AG08395 (cell line): ENCODE measurements around the gene KLRK1.
"Not testable (repeated sequence)": the region's sequence is repeated elsewhere in the genome, so short reads cannot be mapped to it uniquely, and the experiment has no call there.

Source experiments
- DNase-seq: peaks from one replicate; pipeline ENCODE4 v3.0.0; 2012; ENCODE audit warnings: mixed read lengths, low spot score

The KLRK1 gene

GRCh38 chr12:10389904-10390303 is at the start of gene KLRK1:
TSS of gene KLRK1 (minus strand) at chr12:10390041. CDS start at chr12:10388810, 1,231 bp downstream.
- no peak for DNase-seq

GRCh38 chr12:10437601-10438000 is 47.8 kb upstream of the KLRK1 start:
- DNase-seq: not testable (repeated sequence)

GRCh38 chr12:10435816-10436215 is 46.0 kb upstream of the KLRK1 start, which contains the start of gene KLRC2:
TSS of gene KLRC2 (minus strand) at chr12:10436010. CDS start at chr12:10435986, 24 bp downstream.
- DNase-seq: not testable (repeated sequence)

GRCh38 chr12:10430623-10431022 is 40.8 kb upstream of the KLRK1 start:
- not testable (repeated sequence) for DNase-seq

- DNase-seq: not testable (repeated sequence)
These were observed 36.1 kb upstream of the KLRK1 start for GRCh38 chr12:10425938-10426337.

GRCh38 chr12:10424260-10424899 is 34.5 kb upstream of the KLRK1 start:
- DNase-seq: not testable (repeated sequence)

GRCh38 chr12:10422159-10422558 is 32.3 kb upstream of the KLRK1 start:
- DNase-seq: not testable (repeated sequence)

- not testable (repeated sequence) for DNase-seq
These were observed 30.5 kb upstream of the KLRK1 start, which contains the start of gene KLRC3 for GRCh38 chr12:10420334-10420733. TSS of gene KLRC3 (minus strand) at chr12:10420595. CDS start at chr12:10420550, 45 bp downstream.

- no peak for DNase-seq
These were observed 19.6 kb upstream of the KLRK1 start, which contains the start of gene KLRC4 for GRCh38 chr12:10409392-10409791. TSS of gene KLRC4 (minus strand) at chr12:10409757. CDS start at chr12:10409575, 182 bp downstream.

- DNase-seq: no peak
These were observed 19.0 kb upstream of the KLRK1 start for GRCh38 chr12:10408842-10409241.

GRCh38 chr12:10406725-10407124 is 16.9 kb upstream of the KLRK1 start:
- DNase-seq: no peak

- no peak for DNase-seq
These were observed 15.5 kb upstream of the KLRK1 start for GRCh38 chr12:10405294-10405693.

- DNase-seq: no peak
These were observed 15.0 kb upstream of the KLRK1 start for GRCh38 chr12:10404798-10405197.

- no peak for DNase-seq
These were observed 11.0 kb upstream of the KLRK1 start for GRCh38 chr12:10400829-10401228.

GRCh38 chr12:10398168-10398567 is 8.3 kb upstream of the KLRK1 start:
- no peak for DNase-seq

- no peak for DNase-seq
These were observed 7.5 kb upstream of the KLRK1 start for GRCh38 chr12:10397296-10397695.

- DNase-seq: not testable (repeated sequence)
These were observed 6.3 kb upstream of the KLRK1 start for GRCh38 chr12:10396176-10396575.

- peak; percentile 76 for DNase-seq
These were observed 5.7 kb upstream of the KLRK1 start for GRCh38 chr12:10395390-10395998.

- not testable (repeated sequence) for DNase-seq
These were observed 4.8 kb upstream of the KLRK1 start for GRCh38 chr12:10394531-10395152.

GRCh38 chr12:10393291-10393690 is 3.5 kb upstream of the KLRK1 start:
- DNase-seq: no peak

GRCh38 chr12:10392394-10392930 is 2.6 kb upstream of the KLRK1 start:
- peak; percentile 76 for DNase-seq

- DNase-seq: not testable (repeated sequence)
These were observed 1.1 kb upstream of the KLRK1 start for GRCh38 chr12:10390991-10391390.
